ENCODE results near the gene ZKSCAN1. TPM values are rescaled to one million over a fixed set of nuclear protein-coding genes. Genes with fewer than 3 reads are reported as not detected.

Gene ZKSCAN1
- total and polyA plus RNA-seq, 2 experiments from 2014 or later, result 11.8 to 19.4 TPM

GRCh38 chr7:99996755-99997544 is 18.4 kb upstream of the ZKSCAN1 start (continued):
- TF ChIP-seq, protein P1, sequence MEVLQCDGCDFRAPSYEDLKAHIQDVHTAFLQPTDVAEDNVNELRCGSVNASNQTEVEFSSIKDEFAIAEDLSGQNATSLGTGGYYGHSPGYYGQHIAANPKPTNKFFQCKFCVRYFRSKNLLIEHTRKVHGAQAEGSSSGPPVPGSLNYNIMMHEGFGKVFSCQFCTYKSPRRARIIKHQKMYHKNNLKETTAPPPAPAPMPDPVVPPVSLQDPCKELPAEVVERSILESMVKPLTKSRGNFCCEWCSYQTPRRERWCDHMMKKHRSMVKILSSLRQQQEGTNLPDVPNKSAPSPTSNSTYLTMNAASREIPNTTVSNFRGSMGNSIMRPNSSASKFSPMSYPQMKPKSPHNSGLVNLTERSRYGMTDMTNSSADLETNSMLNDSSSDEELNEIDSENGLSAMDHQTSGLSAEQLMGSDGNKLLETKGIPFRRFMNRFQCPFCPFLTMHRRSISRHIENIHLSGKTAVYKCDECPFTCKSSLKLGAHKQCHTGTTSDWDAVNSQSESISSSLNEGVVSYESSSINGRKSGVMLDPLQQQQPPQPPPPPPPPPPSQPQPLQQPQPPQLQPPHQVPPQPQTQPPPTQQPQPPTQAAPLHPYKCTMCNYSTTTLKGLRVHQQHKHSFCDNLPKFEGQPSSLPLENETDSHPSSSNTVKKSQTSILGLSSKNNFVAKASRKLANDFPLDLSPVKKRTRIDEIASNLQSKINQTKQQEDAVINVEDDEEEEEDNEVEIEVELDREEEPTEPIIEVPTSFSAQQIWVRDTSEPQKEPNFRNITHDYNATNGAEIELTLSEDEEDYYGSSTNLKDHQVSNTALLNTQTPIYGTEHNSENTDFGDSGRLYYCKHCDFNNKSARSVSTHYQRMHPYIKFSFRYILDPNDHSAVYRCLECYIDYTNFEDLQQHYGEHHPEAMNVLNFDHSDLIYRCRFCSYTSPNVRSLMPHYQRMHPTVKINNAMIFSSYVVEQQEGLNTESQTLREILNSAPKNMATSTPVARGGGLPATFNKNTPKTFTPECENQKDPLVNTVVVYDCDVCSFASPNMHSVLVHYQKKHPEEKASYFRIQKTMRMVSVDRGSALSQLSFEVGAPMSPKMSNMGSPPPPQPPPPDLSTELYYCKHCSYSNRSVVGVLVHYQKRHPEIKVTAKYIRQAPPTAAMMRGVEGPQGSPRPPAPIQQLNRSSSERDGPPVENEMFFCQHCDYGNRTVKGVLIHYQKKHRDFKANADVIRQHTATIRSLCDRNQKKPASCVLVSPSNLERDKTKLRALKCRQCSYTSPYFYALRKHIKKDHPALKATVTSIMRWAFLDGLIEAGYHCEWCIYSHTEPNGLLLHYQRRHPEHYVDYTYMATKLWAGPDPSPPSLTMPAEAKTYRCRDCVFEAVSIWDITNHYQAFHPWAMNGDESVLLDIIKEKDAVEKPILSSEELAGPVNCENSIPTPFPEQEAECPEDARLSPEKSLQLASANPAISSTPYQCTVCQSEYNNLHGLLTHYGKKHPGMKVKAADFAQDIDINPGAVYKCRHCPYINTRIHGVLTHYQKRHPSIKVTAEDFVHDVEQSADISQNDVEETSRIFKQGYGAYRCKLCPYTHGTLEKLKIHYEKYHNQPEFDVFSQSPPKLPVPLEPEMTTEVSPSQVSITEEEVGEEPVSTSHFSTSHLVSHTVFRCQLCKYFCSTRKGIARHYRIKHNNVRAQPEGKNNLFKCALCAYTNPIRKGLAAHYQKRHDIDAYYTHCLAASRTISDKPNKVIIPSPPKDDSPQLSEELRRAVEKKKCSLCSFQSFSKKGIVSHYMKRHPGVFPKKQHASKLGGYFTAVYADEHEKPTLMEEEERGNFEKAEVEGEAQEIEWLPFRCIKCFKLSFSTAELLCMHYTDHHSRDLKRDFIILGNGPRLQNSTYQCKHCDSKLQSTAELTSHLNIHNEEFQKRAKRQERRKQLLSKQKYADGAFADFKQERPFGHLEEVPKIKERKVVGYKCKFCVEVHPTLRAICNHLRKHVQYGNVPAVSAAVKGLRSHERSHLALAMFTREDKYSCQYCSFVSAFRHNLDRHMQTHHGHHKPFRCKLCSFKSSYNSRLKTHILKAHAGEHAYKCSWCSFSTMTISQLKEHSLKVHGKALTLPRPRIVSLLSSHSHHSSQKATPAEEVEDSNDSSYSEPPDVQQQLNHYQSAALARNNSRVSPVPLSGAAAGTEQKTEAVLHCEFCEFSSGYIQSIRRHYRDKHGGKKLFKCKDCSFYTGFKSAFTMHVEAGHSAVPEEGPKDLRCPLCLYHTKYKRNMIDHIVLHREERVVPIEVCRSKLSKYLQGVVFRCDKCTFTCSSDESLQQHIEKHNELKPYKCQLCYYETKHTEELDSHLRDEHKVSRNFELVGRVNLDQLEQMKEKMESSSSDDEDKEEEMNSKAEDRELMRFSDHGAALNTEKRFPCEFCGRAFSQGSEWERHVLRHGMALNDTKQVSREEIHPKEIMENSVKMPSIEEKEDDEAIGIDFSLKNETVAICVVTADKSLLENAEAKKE (CRISPR knock-in tag; IDR thresholded peaks at IDR 0.05), result no peak
- no peak for TF ChIP-seq EZH2phosphoT487 (IDR thresholded peaks at IDR 0.05; ENCODE audit: unreplicated experiment)
- TF ChIP-seq EZH2 (IDR thresholded peaks at IDR 0.05; ENCODE audit: low read depth, unreplicated experiment), result no peak
- TF ChIP-seq, protein P2, sequence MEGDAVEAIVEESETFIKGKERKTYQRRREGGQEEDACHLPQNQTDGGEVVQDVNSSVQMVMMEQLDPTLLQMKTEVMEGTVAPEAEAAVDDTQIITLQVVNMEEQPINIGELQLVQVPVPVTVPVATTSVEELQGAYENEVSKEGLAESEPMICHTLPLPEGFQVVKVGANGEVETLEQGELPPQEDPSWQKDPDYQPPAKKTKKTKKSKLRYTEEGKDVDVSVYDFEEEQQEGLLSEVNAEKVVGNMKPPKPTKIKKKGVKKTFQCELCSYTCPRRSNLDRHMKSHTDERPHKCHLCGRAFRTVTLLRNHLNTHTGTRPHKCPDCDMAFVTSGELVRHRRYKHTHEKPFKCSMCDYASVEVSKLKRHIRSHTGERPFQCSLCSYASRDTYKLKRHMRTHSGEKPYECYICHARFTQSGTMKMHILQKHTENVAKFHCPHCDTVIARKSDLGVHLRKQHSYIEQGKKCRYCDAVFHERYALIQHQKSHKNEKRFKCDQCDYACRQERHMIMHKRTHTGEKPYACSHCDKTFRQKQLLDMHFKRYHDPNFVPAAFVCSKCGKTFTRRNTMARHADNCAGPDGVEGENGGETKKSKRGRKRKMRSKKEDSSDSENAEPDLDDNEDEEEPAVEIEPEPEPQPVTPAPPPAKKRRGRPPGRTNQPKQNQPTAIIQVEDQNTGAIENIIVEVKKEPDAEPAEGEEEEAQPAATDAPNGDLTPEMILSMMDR (conservative IDR thresholded peaks at IDR 0.05; ENCODE audit: low read depth in 2 of 2), result no peak

- Histone ChIP-seq H3K4me2 (peak overlapping the region; percentile 91), H3K9me2 (ENCODE audit: insufficient read depth) (no peaks in the 10 kb centered on the region), H3K4me1 (ENCODE audit: insufficient read depth) (peaks cover 3% of the 10 kb centered on the region; the same call in 1 of the 2 replicates), H4K20me1 (replicated peaks; ENCODE audit: insufficient read depth) (no peaks in the 10 kb centered on the region), H3K79me2 (replicated peaks; ENCODE audit: insufficient read depth) (no peaks in the 10 kb centered on the region), H2AFZ (peak overlapping the region; percentile 99), H3K4me3 (peak overlapping the region; percentile 82), H3K36me3 (ENCODE audit: insufficient read depth) (no peaks in the 10 kb centered on the region), H3K27me3 (ENCODE audit: insufficient read depth) (no peaks in the 10 kb centered on the region), H3K27ac (ENCODE audit: low read depth) (peak overlapping the region; percentile 91), H3F3A (replicated peaks; ENCODE audit: low read depth) (peaks cover 11% of the 10 kb centered on the region)
- ATAC-seq (peak; percentile 90), DNase-seq (ENCODE audit: low spot score) (peak; percentile 76)
- Mint-ChIP-seq H3K36me3 (ENCODE audit: low read depth) (no peaks in the 10 kb centered on the region), H3K4me3 (peak overlapping the region; percentile 52), H3K27ac (0 out of 2 replicates have a peak overlapping the region, but pooled peaks have one; percentile 44), H3K4me1 (no peaks in the 10 kb centered on the region), H3K27me3 (ENCODE audit: insufficient read depth, low read depth, poor library complexity) (peaks cover 3% of the 10 kb centered on the region), H3K9me3 (no peaks in the 10 kb centered on the region; the same call in 2 of the 3 replicates)
- no peak for TF ChIP-seq NANOG (IDR thresholded peaks at IDR 0.05; ENCODE audit: borderline replicate concordance)
- peak; percentile 71 for TF ChIP-seq POLR2AphosphoS5 (IDR thresholded peaks at IDR 0.05; ENCODE audit: low read depth)
- no peak for TF ChIP-seq STAT1 (IDR thresholded peaks at IDR 0.05; ENCODE audit: unreplicated experiment)
- TF ChIP-seq ZNF331 (CRISPR knock-in tag; IDR thresholded peaks at IDR 0.05; ENCODE audit: low read depth), result no peak
- 0 out of 2 replicates have a peak, but pooled peaks have one; percentile 19 for TF ChIP-seq CREB1 (CRISPR knock-in tag; IDR thresholded peaks at IDR 0.05; ENCODE audit: low read depth)
- no peak for TF ChIP-seq EZH2 (IDR thresholded peaks at IDR 0.05; ENCODE audit: low read depth, unreplicated experiment)
- no peak for TF ChIP-seq JUNB (IDR thresholded peaks at IDR 0.05; ENCODE audit: unreplicated experiment)
- TF ChIP-seq EZH2phosphoT487 (IDR thresholded peaks at IDR 0.05; ENCODE audit: unreplicated experiment), result no peak
- TF ChIP-seq, protein P2 (conservative IDR thresholded peaks at IDR 0.05; ENCODE audit: low read depth in 2 of 2), result peak in 1 of 2 experiments; percentile 26; a peak in 2 of 4 replicates
- no peak for TF ChIP-seq ZNF114 (CRISPR knock-in tag; IDR thresholded peaks at IDR 0.05)
Observed at GRCh38 chr7:99997545-99998137, 17.8 kb upstream of the ZKSCAN1 start.

Measured in GM23338 (cell line).